ENCODE measurements around the gene DNAJC30. TPM values are rescaled to one million over a fixed set of nuclear protein-coding genes. Genes with fewer than 3 reads are reported as not detected.

DNAJC30 gene
- total and polyA plus RNA-seq, 2 of the 8 experiments (the other 6 are each of a cell fraction or from before 2014, with no cell fraction given): 6.1 to 6.3 TPM

- TF ChIP-seq CHD7 (IDR thresholded peaks at IDR 0.05; ENCODE audit: insufficient replicate concordance, low read length): no peak
- TF ChIP-seq SP1 (IDR thresholded peaks at IDR 0.05; ENCODE audit: low read depth, low read length): no peak
- no peak for TF ChIP-seq SIX5 (IDR thresholded peaks at IDR 0.05; ENCODE audit: low read depth, low read length)
- TF ChIP-seq E2F6 (IDR thresholded peaks at IDR 0.05): no peak
- no peak for TF ChIP-seq FOSL1 (IDR thresholded peaks at IDR 0.05; ENCODE audit: insufficient read depth, low read depth, low read length)
- no peak for TF ChIP-seq TAF1 (IDR thresholded peaks at IDR 0.05; ENCODE audit: low read depth, low read length)
- no peak for TF ChIP-seq RBBP5 (IDR thresholded peaks at IDR 0.05; ENCODE audit: borderline replicate concordance, low read depth, low read length)
- TF ChIP-seq CBX8 (IDR thresholded peaks at IDR 0.05; ENCODE audit: borderline replicate concordance, low read depth, low read length): no peak
- no peak for TF ChIP-seq SIRT6 (IDR thresholded peaks at IDR 0.05; ENCODE audit: low read length)
- no peak for TF ChIP-seq USF2 (IDR thresholded peaks at IDR 0.05; ENCODE audit: low read length)
- no peak for TF ChIP-seq CEBPB (IDR thresholded peaks at IDR 0.05; ENCODE audit: low read depth, low read length)
These were observed 15.2 kb upstream of the DNAJC30 start (continued) for GRCh38 chr7:73698410-73698809.
